Esophagus squamous epithelium (tissue), 5 donors: Measurements from ENCODE around the gene NXT1. TPM values are rescaled to one million over a fixed set of nuclear protein-coding genes. Genes with fewer than 3 reads are reported as not detected.

ENCODE experiments used
- DNase-seq: peaks from one replicate; lab custom pipeline; 2025; lab: John Stamatoyannopoulos, UW
- H3K27ac ChIP-seq, 4 donors: fragments of 200-600 bp; sonication (generic); one replicate each; pipeline ENCODE4 v1.5.1; 2016 to 2019; ENCODE audit warnings: mild to moderate bottlenecking in 1 of 4
- H3K27me3 ChIP-seq, 4 donors: fragments of 200-600 bp; sonication (generic); 1 replicate in 3 of 4; 2 replicates in 1 of 4; pipeline versions ENCODE4 v1.5.1 to v1.6.0; 2017 to 2021; ENCODE audit warnings: antibody characterized with exemption in 1 of 4
- H3K36me3 ChIP-seq, 3 donors: fragments of 200-600 bp; sonication (generic); one replicate each; pipeline ENCODE4 v1.5.1; 2016 to 2019
- H3K4me1 ChIP-seq, 3 donors: fragments of 200-600 bp; sonication (generic); one replicate each; pipeline ENCODE4 v1.5.1; 2017 to 2019
- H3K4me3 ChIP-seq, 4 donors: fragments of 200-600 bp; sonication (generic); 1 replicate in 3 of 4; 2 replicates in 1 of 4; pipeline ENCODE4 v1.5.1; 2016 to 2019; ENCODE audit warnings: mild to moderate bottlenecking in 2 of 4, moderate library complexity in 1 of 4
- H3K9me3 ChIP-seq, 3 donors: fragments of 200-600 bp; sonication (generic); one replicate each; pipeline ENCODE4 v1.5.1; 2016 to 2019
- CTCF ChIP-seq, 6 experiments: fragments of 450-650 bp in 4 of 6; fragments of 200-600 bp in 2 of 6; sonication (generic) in 2 of 6; IDR thresholded peaks; one replicate each; pipeline ENCODE4 v1.5.1; 2016 to 2019; ENCODE audit warnings: antibody characterized with exemption in 6 of 6, mild to moderate bottlenecking in 4 of 6, moderate library complexity in 4 of 6
- POLR2A ChIP-seq, 4 donors: fragments of 450-650 bp; IDR thresholded peaks; one replicate each; pipeline ENCODE4 v1.6.1; 2017; ENCODE audit warnings: antibody characterized with exemption in 4 of 4, mild to moderate bottlenecking in 4 of 4, moderate library complexity in 3 of 4
- WGBS, 2 donors: methylation state at CpG; one replicate each; pipeline ENCODE4 v1.1.5; 2018; 5-methylcytosine and 5-hydroxymethylcytosine counted together
- intact Hi-C: fragments of 100-400 bp; cut with DNase I; formaldehyde crosslinking; loops from one replicate; pipeline ENCODE4 v1.15.0; 2022
- total RNA-seq, 4 donors: library from RNA; depleted of rRNA; stranded (reverse); fragments of >200 nt; gene quantifications; one replicate each; pipeline ENCODE4 v1.1.0, GENCODE V29; 2016
- donor health status: DM: yes; HTN: yes; CAD: no.

Gene NXT1
- total RNA-seq, 4 donors from 2014 or later, result 21.3 to 43.0 (median 38.0) TPM

- H3K27ac ChIP-seq, result no peak overlapping the region
- no peak for TF ChIP-seq CTCF (IDR thresholded peaks at IDR 0.05)
- TF ChIP-seq POLR2A (IDR thresholded peaks at IDR 0.05), result no peak
- DNase-seq, result no peak
- intact Hi-C loops, result no loop called here
- 85 to 89% methylated on average over 1 of the region's 1 CpG for WGBS, 2 donors
- H3K9me3 ChIP-seq, result no peaks in the 10 kb centered on the region
- H3K27me3 ChIP-seq, result no peaks in the 10 kb centered on the region
- H3K36me3 ChIP-seq, result peaks cover 7 to 86% (median 20%) of the 10 kb centered on the region in 3 donors
- no peaks in the 10 kb centered on the region for H3K4me1 ChIP-seq
- H3K4me3 ChIP-seq, result no peak overlapping the region
Observed at GRCh38 chr20:23390091-23390774, 39.6 kb downstream of the NXT1 start.

GRCh38 chr20:23391707-23392310 is 41.2 kb downstream of the NXT1 start:
- TF ChIP-seq POLR2A (IDR thresholded peaks at IDR 0.05) (no peak), CTCF (IDR thresholded peaks at IDR 0.05) (no peak)
- H3K4me1 ChIP-seq, result peaks cover 0 to 1% (median 0%) of the 10 kb centered on the region in 3 donors
- intact Hi-C loops, result no loop called here
- peaks cover 7 to 91% (median 20%) of the 10 kb centered on the region in 3 donors for H3K36me3 ChIP-seq
- H3K27me3 ChIP-seq, result no peaks in the 10 kb centered on the region
- H3K4me3 ChIP-seq, result no peak overlapping the region
- no peak for DNase-seq
- 88 to 89% methylated on average over 4 of the region's 4 CpGs for WGBS, 2 donors
- no peaks in the 10 kb centered on the region for H3K9me3 ChIP-seq
- no peak overlapping the region for H3K27ac ChIP-seq

- intact Hi-C loops, result no loop called here
- no peak overlapping the region for H3K4me3 ChIP-seq
- WGBS, 2 donors, result 87 to 92% methylated on average over 4 of the region's 4 CpGs
- H3K4me1 ChIP-seq, result peaks cover 0 to 18% (median 0%) of the 10 kb centered on the region in 3 donors
- TF ChIP-seq CTCF (IDR thresholded peaks at IDR 0.05), result no peak
- no peak for TF ChIP-seq POLR2A (IDR thresholded peaks at IDR 0.05)
- H3K27me3 ChIP-seq, result no peaks in the 10 kb centered on the region
- peaks cover 7 to 81% (median 20%) of the 10 kb centered on the region in 3 donors for H3K36me3 ChIP-seq
- no peaks in the 10 kb centered on the region for H3K9me3 ChIP-seq
- no peak overlapping the region for H3K27ac ChIP-seq
- DNase-seq, result no peak
Observed at GRCh38 chr20:23393996-23394775, 43.6 kb downstream of the NXT1 start.

GRCh38 chr20:23396950-23397627 is 46.5 kb downstream of the NXT1 start:
- Histone ChIP-seq H3K36me3 (peaks cover 0 to 81% (median 16%) of the 10 kb centered on the region in 3 donors), H3K9me3 (no peaks in the 10 kb centered on the region), H3K27ac (no peak overlapping the region), H3K4me3 (no peak overlapping the region), H3K27me3 (no peaks in the 10 kb centered on the region), H3K4me1 (peaks cover 0 to 18% (median 0%) of the 10 kb centered on the region in 3 donors)
- intact Hi-C loops, result no loop called here
- DNase-seq, result no peak
- WGBS, 2 donors, result 62 to 71% methylated on average over 6 of the region's 6 CpGs
- TF ChIP-seq POLR2A (IDR thresholded peaks at IDR 0.05) (no peak), CTCF (IDR thresholded peaks at IDR 0.05) (no peak)
